GM18508 (cell line): ENCODE results near the gene ITSN1.
A peak's percentile ranks its signal among the peaks of the same experiment; 100 is the strongest.
"Not testable (repeated sequence)": the region's sequence is repeated elsewhere in the genome, so short reads cannot be mapped to it uniquely, and the experiment has no call there.

Experiments used
- ATAC-seq: cut with Tn5 transposase; IDR thresholded peaks from one replicate; pipeline ENCODE4 v1.9.1; 2021; ENCODE audit warnings: moderate number of reproducible peaks; ENCODE audit not compliant: insufficient read depth, unreplicated experiment

ITSN1 gene

DNA sequence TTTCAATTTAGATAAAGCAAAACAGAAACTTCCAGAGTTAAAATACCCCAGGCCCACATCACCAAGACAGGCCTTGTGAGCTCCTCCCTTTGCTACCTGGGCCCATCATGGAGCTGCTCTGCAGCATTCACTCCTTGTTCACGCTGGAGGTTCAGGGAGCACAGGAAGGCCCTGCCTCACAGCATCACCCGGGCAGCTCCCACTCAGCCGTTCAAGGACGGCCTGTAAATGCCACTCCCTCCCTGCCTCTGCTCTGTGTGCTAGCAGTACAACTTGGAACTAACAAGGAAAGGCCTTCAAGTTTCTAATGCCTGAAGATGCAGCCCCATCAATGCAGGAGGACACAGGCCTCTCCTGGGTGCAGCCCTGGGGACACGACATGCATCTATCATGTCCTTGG lies 261.7 kb downstream of the ITSN1 start:
- ATAC-seq: no peak

DNA sequence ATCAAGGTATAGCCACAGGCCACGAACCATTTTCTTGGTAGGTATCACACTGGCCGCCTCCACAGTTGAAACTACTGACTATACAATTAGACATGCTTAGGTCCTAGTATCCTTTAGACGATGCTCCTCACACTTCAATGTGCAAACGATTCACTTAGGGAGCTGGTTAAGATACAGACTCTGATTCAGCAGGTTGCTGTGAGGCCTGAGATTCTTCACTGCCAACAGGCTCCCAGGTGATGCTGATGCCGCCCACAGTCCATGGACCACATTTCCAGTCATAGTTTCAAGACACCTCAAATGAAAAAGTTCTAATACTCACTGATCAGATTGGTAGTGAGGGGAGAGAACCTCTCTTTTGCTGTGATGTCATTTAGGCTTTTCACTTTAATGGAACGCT lies 266.5 kb downstream of the ITSN1 start:
- ATAC-seq: no peak

DNA sequence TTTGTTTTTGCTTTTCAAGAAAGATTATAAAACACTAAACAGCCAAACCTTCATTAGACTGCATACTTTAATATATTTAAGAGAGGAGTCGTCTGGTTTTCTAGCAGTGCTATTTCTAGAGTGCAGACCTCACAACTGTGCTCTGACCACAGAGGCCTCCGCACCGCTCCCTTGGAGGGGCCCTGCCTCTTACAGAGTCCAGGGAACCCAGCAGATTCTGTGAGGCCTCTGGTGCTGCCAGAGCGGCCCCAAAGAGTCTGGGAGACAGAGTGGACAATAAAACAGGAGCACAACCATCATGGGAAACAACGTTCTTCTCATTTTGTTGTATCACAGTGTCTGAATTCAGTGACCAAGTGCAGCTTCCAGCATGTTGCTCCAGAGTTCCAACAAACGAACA lies 267.5 kb downstream of the ITSN1 start:
- no peak for ATAC-seq

DNA sequence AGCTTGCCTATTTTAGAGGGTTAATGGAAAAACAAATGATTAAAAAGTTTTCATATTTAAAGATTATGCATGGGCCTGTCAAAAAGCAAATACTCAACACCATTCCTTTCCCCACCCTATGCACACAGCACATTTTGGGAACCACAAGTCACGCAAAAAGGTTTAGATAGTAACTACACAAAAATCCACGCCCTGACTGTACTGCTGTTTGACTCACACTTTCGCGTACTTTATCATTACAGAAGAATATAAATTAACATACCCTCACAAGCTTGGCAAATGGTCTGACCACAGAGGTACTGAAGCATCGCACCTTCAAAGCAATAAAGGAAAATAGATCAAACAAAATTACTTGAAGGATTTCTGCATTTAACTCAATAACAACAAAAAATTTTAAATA lies 271.9 kb downstream of the ITSN1 start:
- no peak for ATAC-seq

DNA sequence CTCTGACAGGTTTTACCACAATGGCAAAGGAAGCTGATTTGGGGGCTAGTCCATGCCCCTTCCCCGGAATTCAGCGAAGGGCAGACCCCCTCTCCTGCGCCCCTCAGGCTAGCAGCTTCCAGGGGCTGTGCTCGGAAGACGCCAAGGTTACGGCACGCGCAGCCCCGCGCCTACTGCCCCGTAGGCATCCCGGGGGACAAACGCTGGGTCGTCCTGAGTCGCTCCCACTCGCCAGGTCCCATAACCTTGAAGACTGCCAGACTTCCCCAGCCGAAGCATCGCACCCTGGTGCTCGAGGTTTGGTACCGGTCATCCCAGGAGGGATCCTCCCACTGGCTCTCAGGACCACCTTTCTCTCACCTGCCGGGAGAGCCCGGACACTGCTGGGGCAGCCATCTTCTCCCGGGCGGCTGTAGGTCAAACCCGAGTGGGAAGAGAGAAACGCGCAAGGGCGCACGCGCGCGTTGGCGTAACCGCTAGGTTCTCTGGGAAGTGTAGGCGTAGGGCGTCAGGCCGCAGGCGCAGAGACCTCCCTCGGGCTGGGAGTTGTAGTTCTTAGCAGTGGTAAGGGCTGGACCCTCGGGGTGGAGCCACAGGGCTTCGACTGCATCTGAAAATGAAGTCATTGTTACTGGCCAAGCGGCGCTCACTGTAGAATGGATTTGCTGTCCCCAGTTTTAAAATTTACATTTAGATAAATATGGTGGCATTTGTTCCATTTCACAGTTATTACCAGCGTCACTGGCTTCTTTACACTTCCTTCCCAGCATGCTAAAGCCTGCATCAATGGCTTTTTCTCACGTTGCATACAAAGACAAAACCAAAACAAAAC lies 273.3 kb downstream of the ITSN1 start, which contains the start of gene ATP5PO:
Gene ATP5PO (minus strand): TSS at position 437 of the 832 bp plus-strand sequence. CDS start 41 bp downstream, at position 396.
- ATAC-seq: peak; percentile 92

DNA sequence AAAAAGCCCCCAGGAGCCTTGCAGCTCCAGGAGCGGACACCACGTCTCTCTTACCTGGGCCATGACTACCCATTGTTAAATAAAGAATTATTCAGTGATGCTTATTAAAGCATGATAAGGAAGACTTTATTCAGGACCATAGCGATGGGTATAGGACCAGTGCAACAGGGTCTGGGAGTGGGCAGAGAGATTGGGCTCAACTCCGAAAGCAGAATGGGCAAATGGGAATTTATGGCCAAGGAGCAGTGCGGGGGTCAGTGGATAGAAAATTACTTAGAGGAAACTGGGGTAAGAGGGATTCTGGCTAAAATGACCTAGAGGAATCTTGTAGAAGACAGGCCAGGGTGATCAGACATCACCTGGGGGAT lies 273.9 kb downstream of the ITSN1 start:
- no peak for ATAC-seq

DNA sequence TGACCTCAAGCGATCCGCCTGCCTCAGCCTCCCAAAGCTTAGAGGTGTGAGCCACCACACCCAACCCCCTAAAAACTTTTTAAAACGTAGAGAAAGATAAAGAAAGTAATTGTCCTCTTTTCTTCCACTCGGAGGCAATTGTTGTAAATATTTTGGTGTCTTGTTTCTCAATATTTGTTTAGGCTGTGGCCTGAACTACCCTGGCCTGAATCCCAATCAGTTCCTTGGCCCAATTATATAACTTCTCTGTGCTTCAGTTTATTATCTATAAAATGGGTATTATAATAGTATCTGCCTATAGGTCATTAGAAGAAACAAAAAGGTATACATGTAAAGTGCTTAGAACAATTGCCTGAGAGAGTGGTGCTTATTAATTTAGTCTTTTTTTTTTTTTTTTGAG lies 275.1 kb downstream of the ITSN1 start:
- no peak for ATAC-seq

DNA sequence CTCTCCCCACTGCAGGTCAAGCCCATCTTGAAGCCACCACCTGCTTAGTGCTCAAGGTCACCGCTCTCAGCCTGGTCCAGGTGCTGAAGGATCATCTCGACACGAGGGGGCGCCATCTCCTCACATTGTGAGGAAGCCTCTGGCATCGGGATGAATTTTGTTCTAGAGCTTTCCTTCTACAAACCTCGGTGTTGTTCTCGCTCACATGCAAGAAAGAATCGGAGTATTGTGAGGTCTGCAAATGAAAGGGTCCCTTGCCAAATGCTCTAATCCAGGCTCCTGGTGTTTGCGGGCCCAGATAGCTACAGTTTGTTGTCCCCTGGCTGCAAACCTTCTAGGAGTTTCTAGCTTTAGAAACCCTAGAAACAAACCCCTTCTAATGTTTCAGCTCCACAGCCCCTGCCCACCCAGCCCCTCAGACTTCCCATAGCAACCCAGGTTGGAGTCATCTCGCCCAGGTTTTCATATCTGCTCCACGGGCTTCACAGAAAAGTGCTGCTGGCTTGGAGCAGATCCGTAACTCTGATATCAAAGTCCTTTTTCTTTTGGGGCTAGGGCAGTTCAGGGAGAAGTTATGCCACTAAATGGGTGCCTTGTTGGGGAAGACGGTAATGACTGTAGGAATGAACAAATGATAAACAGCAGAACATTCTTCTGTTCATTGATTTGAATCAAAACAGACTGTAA lies 281.9 kb downstream of the ITSN1 start:
- ATAC-seq: no peak

DNA sequence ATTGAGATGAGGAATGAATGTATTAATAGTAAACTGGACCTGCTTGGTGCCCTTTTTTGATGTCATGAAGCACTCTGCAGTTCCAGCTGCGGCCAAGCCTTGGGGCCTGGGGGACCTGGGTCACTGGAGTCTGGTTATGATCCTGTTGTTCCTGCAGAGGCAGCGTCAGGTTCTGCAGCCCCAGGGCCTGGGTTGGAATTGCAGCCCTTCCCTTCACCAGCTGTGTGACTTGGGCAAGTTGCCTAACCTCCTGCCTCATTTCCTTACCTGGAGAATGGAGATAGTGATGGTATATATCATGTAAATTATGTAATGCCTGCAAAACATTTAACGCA lies 282.4 kb downstream of the ITSN1 start:
- ATAC-seq: no peak

DNA sequence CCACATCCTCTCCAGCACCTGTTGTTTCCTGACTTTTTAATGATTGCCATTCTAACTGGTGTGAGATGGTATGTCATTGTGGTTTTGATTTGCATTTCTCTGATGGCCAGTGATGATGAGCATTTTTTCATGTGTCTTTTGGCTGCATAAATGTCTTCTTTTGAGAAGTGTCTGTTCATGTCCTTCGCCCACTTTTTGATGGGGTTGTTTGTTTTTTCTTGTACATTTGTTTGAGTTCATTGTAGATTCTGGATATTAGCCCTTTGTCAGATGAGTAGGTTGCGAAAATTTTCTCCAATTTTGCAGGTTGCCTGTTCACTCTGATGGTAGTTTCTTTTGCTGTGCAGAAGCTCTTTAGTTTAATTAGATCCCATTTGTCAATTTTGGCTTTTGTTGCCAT lies 283.9 kb downstream of the ITSN1 start:
- ATAC-seq: not testable (repeated sequence)

DNA sequence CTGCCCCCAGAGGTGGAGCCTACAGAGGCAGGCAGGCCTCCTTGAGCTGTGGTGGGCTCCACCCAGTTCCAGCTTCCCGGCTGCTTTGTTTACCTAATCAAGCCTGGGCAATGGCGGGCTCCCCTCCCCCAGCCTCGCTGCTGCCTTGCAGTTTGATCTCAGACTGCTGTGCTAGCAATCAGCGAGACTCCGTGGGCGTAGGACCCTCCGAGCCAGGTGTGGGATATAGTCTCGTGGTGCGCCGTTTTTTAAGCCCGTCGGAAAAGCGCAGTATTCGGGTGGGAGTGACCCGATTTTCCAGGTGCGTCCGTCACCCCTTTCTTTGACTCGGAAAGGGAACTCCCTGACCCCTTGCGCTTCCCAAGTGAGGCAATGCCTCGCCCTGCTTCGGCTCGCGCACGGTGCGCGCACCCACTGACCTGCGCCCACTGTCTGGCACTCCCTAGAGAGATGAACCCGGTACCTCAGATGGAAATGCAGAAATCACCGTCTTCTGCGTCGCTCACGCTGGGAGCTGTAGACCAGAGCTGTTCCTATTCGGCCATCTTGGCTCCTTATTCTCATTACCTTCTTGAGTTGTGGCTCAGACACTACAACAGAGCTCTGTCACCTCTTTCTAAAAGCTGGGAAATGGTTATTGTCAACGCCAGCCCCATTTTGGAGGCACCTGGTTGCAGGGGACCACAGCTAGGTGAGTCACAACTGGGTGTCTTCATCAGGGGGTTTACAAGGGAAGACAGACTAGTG lies 288.9 kb downstream of the ITSN1 start:
- ATAC-seq: not testable (repeated sequence)

DNA sequence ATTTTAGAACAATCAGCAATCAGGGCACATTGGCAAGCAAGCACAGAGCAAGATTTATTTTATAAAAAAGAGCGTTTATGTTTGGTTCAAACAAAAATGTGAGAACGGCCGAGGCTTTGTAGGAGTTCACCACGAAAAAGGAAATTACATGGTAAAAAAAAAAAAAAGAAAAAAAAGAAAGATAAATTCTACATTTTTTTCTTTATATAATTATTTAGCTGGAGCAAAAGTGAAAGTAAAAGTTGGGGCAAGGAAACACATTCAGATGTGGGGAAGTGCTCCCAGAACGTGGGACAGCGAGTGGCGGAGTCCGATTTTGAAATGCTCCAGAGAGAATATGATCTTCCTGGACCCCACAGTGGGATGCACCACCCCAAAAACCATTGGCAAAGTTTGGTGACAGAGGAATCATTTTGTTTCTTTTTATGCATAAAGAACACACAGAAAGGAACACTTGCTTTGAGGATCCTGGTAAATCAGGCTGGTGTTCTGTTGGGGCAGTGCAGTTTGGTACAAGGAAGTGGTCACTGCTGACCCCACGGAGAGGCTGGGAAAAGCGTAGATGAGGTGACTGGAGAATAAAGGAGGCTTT lies 289.6 kb downstream of the ITSN1 start:
- no peak for ATAC-seq

DNA sequence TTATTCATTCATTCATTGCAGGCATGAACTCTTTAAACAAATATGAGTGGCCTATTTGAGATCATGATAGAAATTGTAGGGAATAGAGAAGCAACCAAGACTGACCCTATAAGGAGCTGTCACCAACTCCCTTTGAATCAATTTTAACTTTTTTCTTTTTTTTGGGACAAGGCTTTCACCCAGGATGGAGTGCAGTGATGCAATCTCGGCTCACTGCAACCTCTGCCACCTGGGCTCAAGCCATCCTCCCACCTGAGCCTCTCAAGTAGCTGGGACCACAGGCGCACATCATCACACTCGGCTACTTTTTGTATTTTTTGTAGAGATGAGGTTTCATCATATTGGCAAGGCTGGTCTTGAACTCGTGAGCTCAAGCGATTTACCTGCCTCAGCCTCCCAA lies 290.4 kb downstream of the ITSN1 start:
- no peak for ATAC-seq

DNA sequence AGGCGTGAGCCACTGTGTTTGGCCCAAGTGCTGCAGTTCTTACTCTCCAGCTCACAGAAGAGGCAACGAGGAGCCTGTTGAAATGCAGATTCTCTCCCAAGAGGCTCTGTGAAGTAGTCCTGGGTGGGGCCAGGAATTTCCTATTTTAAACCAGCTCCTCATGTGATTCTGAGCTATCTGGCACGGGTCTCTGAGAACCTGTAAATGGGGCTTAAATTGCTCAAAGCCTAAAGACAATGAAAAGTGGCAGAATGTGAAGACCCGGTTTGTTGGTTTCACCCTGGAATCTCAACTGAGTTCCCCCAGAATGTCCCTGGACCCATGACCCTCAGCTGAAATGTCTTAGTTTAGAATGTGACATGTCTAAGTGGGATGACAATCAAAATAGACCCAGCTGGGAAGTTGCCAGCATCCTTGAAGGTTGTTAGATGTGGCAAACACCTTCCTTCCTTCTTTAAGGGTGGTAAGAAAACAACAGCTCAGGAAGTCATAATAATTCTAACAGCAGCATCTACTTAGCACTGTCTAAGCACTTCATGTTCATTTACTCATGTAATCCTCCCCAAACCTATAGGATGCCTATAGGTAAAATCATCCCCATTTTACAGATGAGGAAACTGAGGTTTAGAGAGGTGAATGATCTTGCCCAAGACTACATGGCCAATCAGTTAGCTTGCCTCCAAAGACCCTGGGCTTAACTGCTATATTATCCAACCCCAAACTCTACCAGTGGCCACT lies 294.2 kb downstream of the ITSN1 start:
- no peak for ATAC-seq

DNA sequence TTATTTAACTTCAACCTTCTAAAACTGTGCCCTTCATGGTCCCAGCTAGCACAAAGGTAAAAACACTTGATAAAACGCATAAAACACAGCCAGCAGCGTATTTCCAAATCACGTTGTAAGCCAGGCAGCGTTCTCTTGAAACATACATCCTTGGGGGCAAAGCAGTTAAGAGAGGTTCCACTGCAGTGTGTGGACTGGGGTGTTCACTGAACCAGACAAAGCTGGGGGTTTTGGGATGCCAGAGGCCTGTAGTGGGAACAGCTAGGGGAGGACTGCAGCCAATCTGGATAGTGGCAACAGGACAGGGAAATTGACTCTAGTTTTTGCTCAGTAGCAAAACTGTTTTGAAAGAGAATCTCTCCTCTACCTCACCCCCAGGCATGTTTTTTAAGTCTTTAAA lies 294.8 kb downstream of the ITSN1 start:
- ATAC-seq: no peak

DNA sequence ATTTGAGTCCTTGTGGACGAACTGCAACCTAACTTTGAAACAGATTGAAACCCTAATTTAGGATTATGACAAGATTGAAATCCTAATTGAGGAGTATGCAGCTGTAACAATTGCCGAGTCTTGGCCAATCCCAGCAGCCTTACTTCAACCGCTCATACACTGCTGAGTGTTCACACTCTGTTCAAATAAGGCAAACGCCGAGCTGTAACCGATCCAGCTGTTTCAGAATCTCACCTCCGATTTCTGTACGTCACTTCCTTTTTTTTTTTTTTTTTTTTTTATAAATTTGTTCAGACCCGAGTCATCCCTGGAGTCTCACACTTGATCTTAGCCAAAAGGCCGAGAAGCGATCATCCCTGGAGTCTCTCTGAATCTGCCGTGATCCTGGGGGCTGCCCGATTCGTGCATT lies 295.6 kb downstream of the ITSN1 start:
- ATAC-seq: no peak

DNA sequence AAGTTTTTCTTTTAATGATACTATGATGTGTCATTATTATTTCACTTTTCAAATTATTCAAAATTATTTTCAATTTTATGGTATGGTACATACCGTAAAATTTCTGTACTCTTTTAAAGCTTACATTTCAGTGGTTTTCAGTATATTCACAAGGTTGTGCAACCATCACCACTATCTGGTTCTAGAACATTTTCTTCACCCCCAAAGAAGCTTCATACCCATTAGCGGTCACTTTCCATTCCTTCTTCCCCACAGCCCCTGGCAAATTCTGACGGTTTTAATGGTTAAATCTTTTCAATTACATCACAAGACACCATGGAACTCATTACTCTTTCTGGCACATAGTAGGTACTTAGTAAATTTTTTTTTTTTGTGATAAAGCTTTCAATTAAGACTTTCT lies 296.1 kb downstream of the ITSN1 start:
- ATAC-seq: no peak

DNA sequence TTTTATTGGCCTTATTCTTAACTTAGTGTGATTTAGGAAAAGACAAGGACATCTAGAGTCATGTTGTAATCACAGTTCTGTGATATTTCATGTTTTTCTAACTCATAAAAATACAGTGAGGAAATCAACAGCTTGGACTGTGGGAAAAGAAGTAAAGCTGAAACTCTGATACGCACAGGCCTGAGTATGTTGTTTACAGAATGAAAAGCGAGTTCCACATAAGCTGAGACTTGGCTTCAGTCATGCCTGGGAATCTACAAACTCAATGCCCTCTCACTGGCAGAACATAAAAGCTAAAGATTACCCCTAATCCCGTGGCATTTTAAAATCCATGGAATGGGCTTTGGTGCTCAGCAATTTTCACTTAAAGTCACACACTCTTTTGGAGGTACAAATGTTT lies 296.9 kb downstream of the ITSN1 start:
- ATAC-seq: no peak

DNA sequence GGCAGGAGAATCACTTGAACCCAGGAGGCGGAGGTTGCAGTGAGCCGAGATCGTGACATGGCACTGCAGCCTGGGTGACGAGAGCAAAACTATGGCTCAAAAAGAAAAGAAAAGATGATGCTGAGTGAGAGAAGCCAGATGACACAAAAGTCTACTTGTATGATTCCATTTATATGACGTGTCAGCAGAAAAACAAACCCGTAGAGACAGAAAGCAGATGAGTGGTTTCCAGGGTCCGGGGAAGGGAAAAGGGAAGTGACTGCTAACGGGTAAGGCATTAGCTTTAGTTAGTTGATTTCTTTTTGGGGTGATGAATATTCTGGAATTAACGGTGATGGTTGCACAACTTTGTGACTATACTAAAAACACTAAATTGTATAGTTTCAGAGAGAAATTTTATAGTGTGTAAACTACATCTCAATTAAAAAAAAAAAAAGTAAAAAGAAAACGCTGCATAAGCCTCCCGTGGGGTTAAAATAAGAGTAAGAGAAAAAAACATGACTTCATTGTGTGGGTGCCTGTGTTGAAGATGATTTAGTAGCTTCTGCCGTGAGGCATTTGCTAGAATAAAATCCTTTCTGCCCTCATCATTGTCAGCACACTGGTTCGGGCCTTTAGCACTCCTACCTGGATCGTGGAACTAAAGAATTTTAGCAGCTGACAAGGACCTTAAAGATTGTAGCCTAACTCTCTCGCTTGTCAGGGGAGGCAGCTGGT lies 298.0 kb downstream of the ITSN1 start:
- no peak for ATAC-seq

DNA sequence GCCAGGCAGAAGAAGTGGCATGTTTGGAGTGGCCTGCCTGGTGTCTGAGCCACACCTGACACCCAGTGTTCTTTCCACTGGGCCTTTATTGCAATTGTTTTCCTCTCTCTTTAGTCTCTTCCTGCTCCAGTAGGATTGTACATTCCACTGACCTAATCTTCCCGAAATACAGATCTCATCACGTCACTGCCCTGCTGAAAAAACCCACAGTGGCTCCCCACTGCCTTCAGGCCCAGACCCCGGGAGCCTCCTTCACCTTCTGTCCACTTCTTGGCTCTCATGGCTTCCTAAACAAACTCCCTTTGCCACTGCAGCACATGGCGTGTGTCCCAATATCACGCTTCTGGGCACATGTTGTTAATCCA lies 298.6 kb downstream of the ITSN1 start:
- ATAC-seq: no peak
